ENCODE data around the gene BRF1.
A peak's percentile ranks its signal among the peaks of the same experiment; 100 is the strongest.
"Not testable (repeated sequence)": the region's sequence is repeated elsewhere in the genome, so short reads cannot be mapped to it uniquely, and the experiment has no call there.

The BRF1 gene

GRCh38 chr14:105290621-105291346, 10.0 kb downstream of the BRF1 start:
- no peak for DNase-seq (ENCODE audit: low spot score)

- not testable (repeated sequence) for DNase-seq (ENCODE audit: low spot score)
Measured at GRCh38 chr14:105288936-105289335, 11.9 kb downstream of the BRF1 start.

GRCh38 chr14:105287249-105288102, 13.3 kb downstream of the BRF1 start:
- DNase-seq (ENCODE audit: low spot score): no peak

GRCh38 chr14:105286759-105287144, 14.0 kb downstream of the BRF1 start:
- no peak for DNase-seq (ENCODE audit: low spot score)

- no peak for DNase-seq (ENCODE audit: low spot score)
Measured at GRCh38 chr14:105285174-105285573, 15.6 kb downstream of the BRF1 start.

GRCh38 chr14:105283899-105284298, 16.9 kb downstream of the BRF1 start:
- no peak for DNase-seq (ENCODE audit: low spot score)

- no peak for DNase-seq (ENCODE audit: low spot score)
Measured at GRCh38 chr14:105283028-105283427, 17.8 kb downstream of the BRF1 start.

- DNase-seq (ENCODE audit: low spot score): no peak
Measured at GRCh38 chr14:105282098-105282725, 18.6 kb downstream of the BRF1 start.

- DNase-seq (ENCODE audit: low spot score): peak; percentile 64
Measured at GRCh38 chr14:105281371-105282097, 19.3 kb downstream of the BRF1 start.

- DNase-seq (ENCODE audit: low spot score): no peak
Measured at GRCh38 chr14:105280525-105280924, 20.3 kb downstream of the BRF1 start.

GRCh38 chr14:105279642-105280361, 21.0 kb downstream of the BRF1 start:
- no peak for DNase-seq (ENCODE audit: low spot score)

- DNase-seq (ENCODE audit: low spot score): not testable (repeated sequence)
Measured at GRCh38 chr14:105277448-105277847, 23.4 kb downstream of the BRF1 start.

- DNase-seq (ENCODE audit: low spot score): no peak
Measured at GRCh38 chr14:105275267-105275946, 25.4 kb downstream of the BRF1 start.

GRCh38 chr14:105274637-105275036, 26.2 kb downstream of the BRF1 start:
- DNase-seq (ENCODE audit: low spot score): no peak

GRCh38 chr14:105273062-105273461, 27.7 kb downstream of the BRF1 start:
- no peak for DNase-seq (ENCODE audit: low spot score)

GRCh38 chr14:105272623-105273022, 28.2 kb downstream of the BRF1 start:
- DNase-seq (ENCODE audit: low spot score): no peak

GRCh38 chr14:105271224-105271890, 29.4 kb downstream of the BRF1 start:
- DNase-seq (ENCODE audit: low spot score): no peak

- DNase-seq (ENCODE audit: low spot score): no peak
Measured at GRCh38 chr14:105269405-105269804, 31.4 kb downstream of the BRF1 start.

- no peak for DNase-seq (ENCODE audit: low spot score)
Measured at GRCh38 chr14:105268736-105269354, 32.0 kb downstream of the BRF1 start.

All from NAMALWA (cell line).